Pons (tissue), 1 donor: Measurements from ENCODE around the gene OSER1.
A peak's percentile ranks its signal among the peaks of the same experiment; 100 is the strongest.

Experiments
- DNase-seq: peaks from one replicate; pipeline ENCODE4 v3.0.0-alpha.2; 2016; ENCODE audit warnings: low spot score

Gene OSER1

GRCh38 chr20:44174996-44175765 is 35.4 kb downstream of the OSER1 start:
- DNase-seq, result no peak

GRCh38 chr20:44173846-44174245 is 36.7 kb downstream of the OSER1 start:
- DNase-seq, result no peak

DNA sequence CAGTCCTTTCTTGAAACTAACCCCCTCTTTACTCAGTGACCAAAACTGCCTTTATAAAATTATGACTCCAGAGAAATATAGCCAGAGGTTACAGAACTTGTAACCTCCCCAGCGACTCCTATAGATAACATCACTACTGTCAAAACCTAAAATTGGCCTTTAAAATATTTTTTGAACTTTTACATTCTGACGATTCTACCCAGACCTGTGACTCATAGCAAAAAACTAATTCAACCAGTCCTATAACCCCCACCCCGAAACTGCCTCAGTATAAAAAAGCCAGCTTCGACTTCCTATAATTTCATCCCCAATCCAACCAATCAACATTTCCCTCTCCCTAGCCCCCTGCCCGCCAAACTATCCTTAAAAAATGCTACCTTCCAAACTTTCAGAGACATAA is 37.5 kb downstream of the OSER1 start:
- DNase-seq, result no peak

DNA sequence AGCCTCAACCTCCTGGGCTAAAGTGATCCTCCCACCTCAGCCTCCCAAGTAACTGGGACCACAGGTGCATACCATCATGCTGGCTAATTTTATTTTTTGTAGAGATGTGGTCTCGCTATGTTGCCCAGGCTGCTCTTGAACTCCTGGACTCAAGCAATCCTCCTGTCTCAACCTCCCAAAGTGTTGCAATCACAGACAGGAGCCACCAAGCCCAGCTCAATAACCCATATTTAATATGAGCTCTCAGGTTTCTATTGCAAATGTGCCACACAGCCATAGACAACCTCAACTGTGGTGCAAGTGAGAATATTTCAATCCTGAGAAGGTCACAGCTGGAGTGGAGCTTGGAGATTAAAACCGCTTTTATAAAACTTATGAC is 38.0 kb downstream of the OSER1 start:
- DNase-seq, result no peak

GRCh38 chr20:44171775-44172571 is 38.6 kb downstream of the OSER1 start:
- no peak for DNase-seq

DNA sequence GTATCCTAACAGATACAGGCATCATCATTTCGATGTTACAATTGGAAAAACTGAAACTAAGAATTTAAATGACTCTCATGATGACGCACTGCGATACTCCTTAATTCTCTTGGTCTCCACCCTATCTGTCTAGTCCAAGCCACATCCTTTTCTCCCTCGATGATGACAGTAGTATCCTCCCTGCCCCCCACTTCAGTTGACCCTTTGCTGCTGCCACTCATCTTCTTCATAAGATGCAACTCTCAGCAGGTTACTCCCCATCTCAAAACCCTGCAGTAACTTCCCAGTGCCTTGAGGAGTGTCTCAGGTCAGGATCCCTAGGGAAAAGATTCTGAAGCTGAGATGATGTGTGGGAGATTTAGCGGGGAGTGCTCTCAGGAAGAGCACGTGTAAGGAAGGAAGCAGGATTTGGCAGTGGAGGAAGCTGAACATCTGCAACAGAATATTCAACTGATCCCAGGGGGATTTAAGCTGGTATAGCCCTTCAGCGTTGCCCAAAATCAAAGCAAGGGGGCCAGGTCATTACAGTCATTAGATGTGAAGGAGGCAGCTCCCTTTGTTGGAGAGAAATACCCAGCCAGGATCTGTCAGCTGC is 39.7 kb downstream of the OSER1 start:
- no peak for DNase-seq

GRCh38 chr20:44167736-44168135 is 42.8 kb downstream of the OSER1 start:
- DNase-seq, result no peak

GRCh38 chr20:44166477-44166876 is 44.1 kb downstream of the OSER1 start:
- peak; percentile 7 for DNase-seq

GRCh38 chr20:44166008-44166407 is 44.6 kb downstream of the OSER1 start:
- no peak for DNase-seq

DNA sequence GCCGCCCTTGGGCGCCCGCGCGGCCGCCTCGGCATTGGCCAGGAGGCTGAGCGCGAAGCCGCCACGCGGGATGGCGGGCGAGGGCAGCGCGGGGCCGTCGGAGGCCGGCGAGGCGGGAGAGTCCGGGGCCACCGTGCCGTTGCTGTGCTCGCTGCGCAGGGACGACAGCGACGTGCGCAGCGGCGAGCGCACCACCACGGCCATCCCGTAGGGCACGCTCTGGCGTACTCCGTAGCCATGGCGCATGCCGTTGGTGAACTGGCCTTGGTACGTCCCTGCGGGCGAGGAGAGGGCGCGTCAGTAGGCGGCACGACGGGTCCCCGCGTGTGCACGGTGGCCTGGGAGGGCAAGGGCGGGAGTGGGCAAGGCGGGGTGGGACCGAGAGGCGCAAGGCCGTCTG is 50.4 kb downstream of the OSER1 start:
- DNase-seq, result no peak

DNA sequence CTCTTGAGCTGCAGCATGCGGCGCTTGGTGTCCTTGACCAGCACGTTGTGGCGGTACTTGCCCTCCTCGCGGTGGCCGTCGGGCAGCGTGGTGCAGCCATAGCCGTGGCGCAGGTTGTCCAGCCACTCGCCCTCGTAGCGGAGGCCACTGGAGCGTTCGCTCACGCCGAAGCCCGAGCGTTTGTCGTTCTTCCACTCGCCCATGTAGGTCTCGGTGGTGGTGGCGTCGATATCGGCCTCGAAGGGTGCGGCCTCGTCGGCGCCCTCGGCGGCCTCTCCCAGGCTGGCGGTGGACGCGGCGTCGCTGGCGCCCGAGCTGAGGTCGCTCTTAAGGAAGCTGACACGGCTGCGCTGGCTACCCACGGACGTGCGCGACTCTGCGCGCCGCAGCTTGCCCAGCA is 50.9 kb downstream of the OSER1 start:
- no peak for DNase-seq

DNA sequence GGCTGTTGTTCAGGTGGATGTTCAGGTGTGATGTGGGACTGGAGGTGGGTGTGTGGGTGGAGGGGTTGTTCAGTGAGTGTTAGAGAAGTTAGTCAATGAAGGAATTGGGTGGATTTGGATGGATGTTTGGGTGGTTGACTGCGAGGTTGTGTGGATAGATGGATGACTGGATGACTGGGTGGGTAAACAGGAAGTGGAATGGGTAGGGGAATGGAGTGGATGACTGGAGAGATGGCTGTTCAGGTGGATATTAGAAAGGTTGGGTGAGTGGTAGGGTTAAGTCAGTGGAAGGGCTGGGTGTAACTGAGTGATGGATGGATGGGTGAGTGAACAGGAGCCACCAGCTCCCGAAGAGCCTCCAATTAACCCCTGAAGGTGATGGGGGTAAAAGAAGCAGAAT is 51.4 kb downstream of the OSER1 start:
- DNase-seq, result no peak

GRCh38 chr20:44157061-44157460 is 53.5 kb downstream of the OSER1 start:
- DNase-seq, result no peak

DNA sequence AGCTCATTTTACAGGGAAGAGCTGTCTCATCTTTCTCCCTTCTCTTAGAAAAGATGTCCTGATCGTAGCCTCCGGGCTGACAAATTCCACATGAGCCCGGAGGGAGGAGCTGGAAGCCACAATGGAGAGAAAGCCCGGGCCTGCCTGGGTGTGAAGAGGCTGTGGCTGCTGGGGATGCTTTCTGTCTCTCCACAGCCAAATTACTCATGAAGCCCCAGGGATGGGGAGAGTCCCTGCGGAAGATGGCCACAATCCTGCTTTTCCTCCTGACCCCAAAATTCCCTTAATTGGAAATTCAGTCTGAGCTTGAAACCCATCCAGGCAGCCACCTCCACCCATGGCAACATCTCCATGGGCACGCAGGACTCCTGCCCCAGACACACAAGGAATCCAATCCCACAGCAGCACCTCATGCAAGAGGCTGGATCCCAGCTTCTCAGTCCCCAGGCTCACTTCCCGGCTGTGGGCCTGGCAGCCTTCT is 56.0 kb downstream of the OSER1 start:
- no peak for DNase-seq

DNA sequence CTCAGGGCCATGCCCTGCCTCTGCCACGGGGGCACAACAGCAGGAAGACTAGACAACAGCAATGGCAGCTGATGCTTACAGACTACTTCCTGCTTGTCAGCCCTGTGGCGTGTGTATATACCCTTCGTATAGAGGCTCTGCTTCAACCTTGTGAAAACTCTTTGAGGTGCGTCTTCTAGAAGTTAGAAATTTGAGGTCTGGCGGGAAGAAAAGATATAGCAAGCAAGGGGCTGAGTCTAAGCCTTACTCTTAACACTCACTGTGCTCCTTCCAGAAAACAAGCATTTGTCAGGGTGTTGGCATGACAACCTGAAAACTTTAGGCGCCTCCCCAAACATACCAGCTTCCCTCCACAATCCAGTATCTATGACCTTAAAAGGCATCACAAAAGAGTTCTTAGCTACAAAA is 56.9 kb downstream of the OSER1 start:
- no peak for DNase-seq

- no peak for DNase-seq
Measured at GRCh38 chr20:44151621-44152416, 58.8 kb downstream of the OSER1 start.

DNA sequence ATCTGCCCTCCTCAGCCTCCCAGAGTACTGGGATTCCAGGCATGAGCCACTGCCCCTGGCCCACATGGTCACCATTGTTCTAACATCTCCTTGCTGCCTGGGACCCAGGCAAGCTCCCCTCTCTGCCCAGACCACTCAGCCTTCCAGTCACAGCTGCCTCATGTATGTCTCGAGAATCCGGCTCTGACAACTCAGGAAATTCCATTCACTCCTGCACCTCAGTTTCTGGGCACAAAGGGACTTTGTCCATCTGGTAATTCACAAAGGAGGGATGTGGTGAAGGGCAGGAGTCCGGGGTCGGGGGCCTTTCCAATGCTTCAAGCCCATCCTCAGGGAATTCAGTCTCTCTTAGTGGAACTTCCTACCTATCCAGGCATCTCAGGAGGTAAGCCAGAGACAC is 64.3 kb downstream of the OSER1 start:
- no peak for DNase-seq
